OCI-LY1 (cell line): ENCODE measurements around the gene CPLANE2.

Experiments
- H2AFZ ChIP-seq: fragments of 200-600 bp; sonication (generic), shearing (Covaris generic); 2 replicates; pipeline ENCODE4 v1.6.0; 2014; ENCODE audit warnings: antibody characterized with exemption, mild to moderate bottlenecking, low read length
- H3F3A ChIP-seq: fragments of 200-600 bp; sonication (generic), shearing (Covaris generic); 2 replicates; pipeline ENCODE4 v1.6.0; 2014; ENCODE audit warnings: mild to moderate bottlenecking, antibody characterized with exemption, low read length, moderate library complexity; ENCODE audit not compliant: insufficient read depth
- H3K27ac ChIP-seq: fragments of 200-600 bp; sonication (generic); 2 replicates; pipeline ENCODE4 v1.5.1; 2014; ENCODE audit warnings: low read length, mixed run types, mild to moderate bottlenecking, low read depth; ENCODE audit not compliant: poor library complexity, severe bottlenecking
- H3K27me3 ChIP-seq: fragments of 200-600 bp; sonication (generic); 2 replicates; pipeline ENCODE4 v1.6.0; 2014; ENCODE audit warnings: antibody characterized with exemption, mild to moderate bottlenecking, low read length, moderate library complexity; ENCODE audit not compliant: insufficient read depth
- H3K36me3 ChIP-seq: fragments of 200-600 bp; sonication (generic); 2 replicates; pipeline ENCODE4 v1.6.1; 2014; ENCODE audit warnings: mild to moderate bottlenecking, antibody characterized with exemption, low read length, moderate library complexity, mixed read lengths; ENCODE audit not compliant: insufficient read depth
- H3K4me1 ChIP-seq: fragments of 200-600 bp; sonication (generic); 2 replicates; pipeline ENCODE4 v1.5.1; 2014; ENCODE audit warnings: mild to moderate bottlenecking, low read length, moderate library complexity; ENCODE audit not compliant: insufficient read depth, severe bottlenecking
- H3K4me2 ChIP-seq: fragments of 200-600 bp; sonication (generic), shearing (Covaris generic); 2 replicates; pipeline ENCODE4 v1.6.1; 2014; ENCODE audit warnings: low read length
- H3K4me3 ChIP-seq: fragments of 200-600 bp; sonication (generic); 2 replicates; pipeline ENCODE4 v1.5.1; 2014; ENCODE audit warnings: low read length, low read depth, mild to moderate bottlenecking, mixed read lengths; ENCODE audit not compliant: poor library complexity, severe bottlenecking
- H3K79me2 ChIP-seq: fragments of 200-600 bp; shearing (Covaris generic); 2 replicates; pipeline ENCODE4 v1.6.1; 2016; ENCODE audit warnings: mixed run types, low read length, mixed read lengths; ENCODE audit not compliant: insufficient read depth
- H3K9ac ChIP-seq: fragments of 200-600 bp; sonication (generic), shearing (Covaris generic); 2 replicates; pipeline ENCODE4 v1.6.1; 2014; ENCODE audit warnings: mild to moderate bottlenecking, low read length, mixed read lengths
- H3K9me2 ChIP-seq: fragments of 200-600 bp; sonication (generic), shearing (Covaris generic); 2 replicates; pipeline ENCODE4 v1.6.1; 2014; ENCODE audit warnings: low read depth, mild to moderate bottlenecking, low read length, mixed read lengths
- H3K9me3 ChIP-seq: fragments of 200-600 bp; shearing (Covaris generic); 2 replicates; pipeline ENCODE4 v1.6.1; 2014; ENCODE audit warnings: low read length, mixed read lengths
- H4K20me1 ChIP-seq: fragments of 200-600 bp; sonication (generic), shearing (Covaris generic); 2 replicates; pipeline ENCODE4 v1.6.0; 2016; ENCODE audit warnings: mild to moderate bottlenecking, low read length; ENCODE audit not compliant: insufficient read depth
- EZH2 ChIP-seq: fragments of 200-600 bp; sonication (generic), shearing (Covaris generic); IDR thresholded peaks from 2 replicates; pipeline ENCODE4 v1.8.0; 2017; ENCODE audit warnings: borderline replicate concordance, mixed run types, mild to moderate bottlenecking, antibody characterized with exemption, low read length, moderate library complexity, mixed read lengths
- TF ChIP-seq, protein P1 (sequence below): fragments of 200-600 bp; sonication (generic), shearing (Covaris generic); IDR thresholded peaks from 2 replicates; pipeline ENCODE4 v1.5.1; 2017; ENCODE audit warnings: mild to moderate bottlenecking, antibody characterized with exemption, low read length, moderate library complexity, mixed read lengths

Gene CPLANE2

DNA sequence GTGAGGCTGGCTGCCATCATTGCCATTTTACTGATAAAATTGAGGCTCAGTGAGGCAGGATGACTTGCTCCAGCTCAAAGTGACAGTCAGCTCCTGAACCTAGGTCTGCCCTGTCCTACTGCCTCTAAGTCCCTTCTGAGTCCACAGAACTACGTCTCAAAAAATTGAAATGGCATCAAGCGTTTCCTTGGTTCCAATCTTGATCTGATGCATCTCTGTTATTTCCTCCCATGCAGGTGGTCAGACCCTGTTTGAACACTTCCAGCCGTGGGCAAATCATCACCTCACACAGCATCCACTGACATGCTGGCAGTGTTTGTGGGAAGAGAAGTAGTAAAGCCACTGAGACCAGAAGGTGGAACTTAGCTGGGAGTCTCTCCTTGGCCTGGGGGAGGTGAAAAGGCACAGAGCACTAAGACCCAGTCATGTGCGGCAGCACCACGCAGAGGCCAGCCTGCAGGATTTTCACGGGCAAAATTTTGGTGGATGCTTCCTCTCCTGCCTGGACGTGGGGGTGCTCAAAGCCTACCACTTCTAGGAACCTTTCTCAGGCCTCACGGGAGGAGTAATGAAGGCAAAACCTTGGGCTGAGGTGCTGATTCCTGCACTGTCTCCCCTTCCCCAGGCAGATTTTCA lies 7.8 kb upstream of the CPLANE2 start:
- no peak overlapping the region for H2AFZ ChIP-seq
- H3K9me3 ChIP-seq: no peaks in the 10 kb centered on the region
- no peak overlapping the region for H3K27ac ChIP-seq
- no peak for TF ChIP-seq EZH2
- TF ChIP-seq, protein P1, sequence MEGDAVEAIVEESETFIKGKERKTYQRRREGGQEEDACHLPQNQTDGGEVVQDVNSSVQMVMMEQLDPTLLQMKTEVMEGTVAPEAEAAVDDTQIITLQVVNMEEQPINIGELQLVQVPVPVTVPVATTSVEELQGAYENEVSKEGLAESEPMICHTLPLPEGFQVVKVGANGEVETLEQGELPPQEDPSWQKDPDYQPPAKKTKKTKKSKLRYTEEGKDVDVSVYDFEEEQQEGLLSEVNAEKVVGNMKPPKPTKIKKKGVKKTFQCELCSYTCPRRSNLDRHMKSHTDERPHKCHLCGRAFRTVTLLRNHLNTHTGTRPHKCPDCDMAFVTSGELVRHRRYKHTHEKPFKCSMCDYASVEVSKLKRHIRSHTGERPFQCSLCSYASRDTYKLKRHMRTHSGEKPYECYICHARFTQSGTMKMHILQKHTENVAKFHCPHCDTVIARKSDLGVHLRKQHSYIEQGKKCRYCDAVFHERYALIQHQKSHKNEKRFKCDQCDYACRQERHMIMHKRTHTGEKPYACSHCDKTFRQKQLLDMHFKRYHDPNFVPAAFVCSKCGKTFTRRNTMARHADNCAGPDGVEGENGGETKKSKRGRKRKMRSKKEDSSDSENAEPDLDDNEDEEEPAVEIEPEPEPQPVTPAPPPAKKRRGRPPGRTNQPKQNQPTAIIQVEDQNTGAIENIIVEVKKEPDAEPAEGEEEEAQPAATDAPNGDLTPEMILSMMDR: no peak
- H3K4me2 ChIP-seq: no peak overlapping the region
- H3K79me2 ChIP-seq: no peaks in the 10 kb centered on the region
- no peaks in the 10 kb centered on the region for H3K27me3 ChIP-seq
- H3K4me3 ChIP-seq: no peak overlapping the region
- H3K9ac ChIP-seq: no peak overlapping the region
- peaks cover 7% of the 10 kb centered on the region; the same call in 1 of the 2 replicates for H3F3A ChIP-seq
- H3K36me3 ChIP-seq: peaks cover 17% of the 10 kb centered on the region; the same call in 1 of the 2 replicates
- H3K9me2 ChIP-seq: no peaks in the 10 kb centered on the region
- H3K4me1 ChIP-seq: peaks cover 18% of the 10 kb centered on the region
- no peaks in the 10 kb centered on the region for H4K20me1 ChIP-seq

DNA sequence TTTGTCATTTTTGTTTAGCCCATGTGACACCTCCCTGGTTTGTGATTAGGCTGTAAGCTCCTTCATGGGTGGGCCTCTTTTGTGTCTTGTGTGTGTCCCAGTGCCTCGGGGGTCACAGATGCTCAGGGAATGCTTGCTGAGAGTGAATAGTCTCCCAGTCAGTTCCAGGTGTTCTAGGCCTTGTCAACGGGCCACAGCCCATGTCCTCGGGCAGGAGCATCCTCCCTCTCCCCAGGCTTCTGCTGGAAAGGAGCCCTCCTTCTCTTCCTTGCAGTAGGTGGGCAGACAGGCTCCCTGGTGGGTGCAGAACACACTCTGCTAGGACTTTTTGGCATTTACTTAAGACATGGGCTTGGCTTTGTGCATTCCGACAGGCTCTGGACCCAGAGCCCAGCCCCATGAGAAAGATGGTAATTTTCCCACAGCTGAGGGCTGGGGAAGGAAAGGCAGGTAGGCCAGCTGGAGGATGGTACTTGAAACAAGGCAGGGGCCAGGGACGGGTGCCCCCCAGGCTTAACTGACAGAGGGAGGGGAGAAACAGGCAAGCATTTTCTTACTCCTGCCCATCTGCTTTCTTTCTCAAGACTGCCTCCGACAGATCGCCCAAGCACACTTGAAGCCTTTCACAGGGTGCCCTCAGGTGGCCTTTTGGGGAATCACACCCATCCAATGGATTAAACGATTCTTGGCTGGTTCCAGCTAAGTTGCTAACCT lies 7.1 kb upstream of the CPLANE2 start:
- no peaks in the 10 kb centered on the region for H3K9me3 ChIP-seq
- no peaks in the 10 kb centered on the region for H3K9me2 ChIP-seq
- no peak overlapping the region for H2AFZ ChIP-seq
- H3K4me3 ChIP-seq: no peak overlapping the region
- H3K4me2 ChIP-seq: no peak overlapping the region
- H3K79me2 ChIP-seq: no peaks in the 10 kb centered on the region
- no peak overlapping the region for H3K27ac ChIP-seq
- peaks cover 17% of the 10 kb centered on the region; the same call in 1 of the 2 replicates for H3K36me3 ChIP-seq
- H4K20me1 ChIP-seq: no peaks in the 10 kb centered on the region
- peaks cover 11% of the 10 kb centered on the region for H3K4me1 ChIP-seq
- no peak overlapping the region for H3K9ac ChIP-seq
- H3K27me3 ChIP-seq: no peaks in the 10 kb centered on the region
- TF ChIP-seq, protein P1: peak; percentile 81
- TF ChIP-seq EZH2: no peak
- peaks cover 2% of the 10 kb centered on the region; the same call in 1 of the 2 replicates for H3F3A ChIP-seq

DNA sequence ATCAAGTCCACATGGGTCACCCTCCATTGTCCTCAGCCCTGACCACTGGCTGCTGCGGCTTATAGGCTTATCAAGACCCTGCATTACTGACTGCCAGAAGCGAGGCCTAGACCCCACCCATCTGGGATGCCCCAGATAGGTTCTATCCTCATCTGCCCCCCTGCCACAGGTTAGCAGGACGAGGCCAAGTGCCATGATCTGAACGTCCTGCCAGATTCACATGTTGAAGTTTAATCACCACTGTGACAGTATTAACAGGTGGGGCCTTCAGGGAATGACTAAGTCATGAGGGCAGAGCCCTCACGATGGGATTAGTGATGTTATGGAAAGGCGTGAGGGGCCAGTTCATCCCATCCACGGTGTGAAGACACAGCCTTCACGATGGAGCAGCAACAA lies 6.2 kb upstream of the CPLANE2 start:
- H3K4me1 ChIP-seq: peaks cover 2% of the 10 kb centered on the region
- no peaks in the 10 kb centered on the region for H3K9me3 ChIP-seq
- TF ChIP-seq, protein P1: no peak
- TF ChIP-seq EZH2: no peak
- H3K27ac ChIP-seq: no peak overlapping the region
- H3K9ac ChIP-seq: no peak overlapping the region
- H3K9me2 ChIP-seq: no peaks in the 10 kb centered on the region
- no peaks in the 10 kb centered on the region for H4K20me1 ChIP-seq
- H3K79me2 ChIP-seq: no peaks in the 10 kb centered on the region
- no peak overlapping the region for H3K4me2 ChIP-seq
- H2AFZ ChIP-seq: no peak overlapping the region
- no peaks in the 10 kb centered on the region for H3K27me3 ChIP-seq
- peaks cover 13% of the 10 kb centered on the region; the same call in 1 of the 2 replicates for H3K36me3 ChIP-seq
- H3K4me3 ChIP-seq: no peak overlapping the region
- no peaks in the 10 kb centered on the region for H3F3A ChIP-seq
